Dendritic cell treated with granulocyte-macrophage colony-stimulating factor and Interleukin-4, amounts not matched to agents 40 ng/mL and 50 ng/mL, for 4 days (primary cell): ENCODE data around the gene TTC6.
A peak's percentile ranks its signal among the peaks of the same experiment; 100 is the strongest.

ENCODE experiments used
- H3K27ac Mint-ChIP-seq: one replicate; pipeline ENCODE4 v1.8.0; 2022; ENCODE audit warnings: mild to moderate bottlenecking, mixed read lengths
- H3K27me3 Mint-ChIP-seq: one replicate; pipeline ENCODE4 v1.8.0; 2022; ENCODE audit warnings: mild to moderate bottlenecking, mixed read lengths
- H3K36me3 Mint-ChIP-seq: one replicate; pipeline ENCODE4 v1.8.0; 2022; ENCODE audit warnings: low read depth, mixed read lengths
- H3K4me1 Mint-ChIP-seq: one replicate; pipeline ENCODE4 v1.8.0; 2022; ENCODE audit warnings: low read depth, mixed read lengths
- H3K4me3 Mint-ChIP-seq: one replicate; pipeline ENCODE4 v1.8.0; 2022; ENCODE audit warnings: mild to moderate bottlenecking, moderate library complexity, mixed read lengths
- H3K9me3 Mint-ChIP-seq: one replicate; pipeline ENCODE4 v1.8.0; 2022; ENCODE audit warnings: mixed read lengths
- intact Hi-C: fragments of 100-400 bp; cut with micrococcal nuclease; formaldehyde crosslinking; loops from one replicate; pipeline ENCODE4 v1.15.0; 2022

TTC6 gene

DNA sequence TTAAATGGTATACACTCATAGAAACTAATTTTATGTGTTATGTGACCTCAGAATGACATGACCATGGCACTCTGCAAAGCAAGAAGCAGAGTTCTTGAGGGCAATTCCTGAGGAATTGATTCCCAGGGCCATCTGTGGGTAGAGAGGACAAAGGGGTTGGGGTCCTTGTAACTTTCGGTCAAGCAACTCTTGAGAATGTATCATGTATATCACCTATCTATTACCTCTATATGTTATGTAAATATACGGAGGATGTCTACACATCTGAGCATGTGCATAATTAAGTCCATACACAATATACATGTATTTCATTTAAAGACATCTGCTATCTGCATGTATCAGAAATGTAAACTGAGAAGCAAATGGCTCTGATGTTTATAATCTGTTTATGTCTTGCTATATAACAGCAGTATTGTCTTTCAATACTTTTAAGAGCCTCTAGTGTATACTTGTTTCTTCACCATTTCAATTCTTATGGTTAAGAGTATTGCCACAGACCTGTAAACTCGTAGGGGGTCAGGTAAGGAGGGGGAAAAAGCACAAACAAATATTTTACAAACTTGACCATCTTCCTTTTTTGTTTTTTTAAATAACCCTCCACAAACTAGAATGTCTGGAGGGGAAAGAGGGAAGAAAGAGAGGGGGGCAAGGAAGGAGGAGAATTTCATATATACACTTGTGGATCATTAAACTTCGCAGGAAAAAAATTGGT lies 4.8 kb upstream of the TTC6 start:
- Mint-ChIP-seq H3K27me3 (peaks cover 84% of the 10 kb centered on the region), H3K36me3 (no peaks in the 10 kb centered on the region), H3K27ac (no peak overlapping the region), H3K4me3 (no peak overlapping the region), H3K4me1 (peaks cover 8% of the 10 kb centered on the region), H3K9me3 (no peaks in the 10 kb centered on the region)
- intact Hi-C loops: no loop called here

DNA sequence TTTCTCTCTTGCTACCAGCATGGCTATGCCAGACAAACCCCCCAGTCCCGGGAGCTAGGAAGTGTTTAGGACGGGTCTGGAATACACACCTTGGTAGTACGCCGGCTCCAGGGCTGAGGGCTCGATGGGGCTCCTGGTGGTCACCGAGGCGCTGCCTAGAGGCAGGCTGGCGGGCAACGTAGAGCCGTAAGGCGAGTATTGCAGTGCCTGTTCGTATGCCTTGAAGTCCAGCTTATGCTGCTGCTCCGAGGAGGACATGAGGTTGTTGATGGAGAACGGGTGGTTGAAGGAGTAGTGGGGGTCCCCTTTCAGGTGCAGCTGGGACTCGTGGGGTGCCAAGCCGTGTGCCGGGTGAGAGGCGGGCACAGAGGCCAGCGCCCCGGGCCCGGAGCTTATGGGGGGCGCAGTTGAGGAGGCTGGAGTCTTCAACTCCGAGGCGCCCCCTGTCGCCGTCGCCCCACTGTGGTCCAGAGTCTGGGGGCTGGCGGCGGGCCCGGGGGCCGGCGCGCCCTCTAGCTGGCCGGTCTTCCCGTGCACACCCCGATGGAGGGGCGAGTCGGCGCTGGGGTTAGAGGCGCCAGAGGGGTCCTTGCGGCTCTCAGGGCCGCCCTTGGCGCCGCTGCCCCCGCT lies 4.0 kb upstream of the TTC6 start:
- Mint-ChIP-seq H3K4me1 (peaks cover 16% of the 10 kb centered on the region), H3K9me3 (no peaks in the 10 kb centered on the region), H3K27ac (no peak overlapping the region), H3K27me3 (peaks cover 84% of the 10 kb centered on the region), H3K4me3 (no peak overlapping the region), H3K36me3 (no peaks in the 10 kb centered on the region)
- intact Hi-C loops: no loop called here

GRCh38 chr14:37591941-37592481 lies 3.4 kb upstream of the TTC6 start:
- intact Hi-C loops: no loop called here
- Mint-ChIP-seq H3K27ac (no peak overlapping the region), H3K4me3 (no peak overlapping the region), H3K4me1 (peaks cover 17% of the 10 kb centered on the region), H3K36me3 (no peaks in the 10 kb centered on the region), H3K9me3 (no peaks in the 10 kb centered on the region), H3K27me3 (peaks cover 89% of the 10 kb centered on the region)

GRCh38 chr14:37592482-37593408 lies 2.7 kb upstream of the TTC6 start:
- intact Hi-C loops: no loop called here
- peaks cover 19% of the 10 kb centered on the region for H3K4me1 Mint-ChIP-seq
- H3K9me3 Mint-ChIP-seq: no peaks in the 10 kb centered on the region
- H3K27me3 Mint-ChIP-seq: peaks cover 87% of the 10 kb centered on the region
- H3K36me3 Mint-ChIP-seq: no peaks in the 10 kb centered on the region
- H3K4me3 Mint-ChIP-seq: no peak overlapping the region
- no peak overlapping the region for H3K27ac Mint-ChIP-seq

DNA sequence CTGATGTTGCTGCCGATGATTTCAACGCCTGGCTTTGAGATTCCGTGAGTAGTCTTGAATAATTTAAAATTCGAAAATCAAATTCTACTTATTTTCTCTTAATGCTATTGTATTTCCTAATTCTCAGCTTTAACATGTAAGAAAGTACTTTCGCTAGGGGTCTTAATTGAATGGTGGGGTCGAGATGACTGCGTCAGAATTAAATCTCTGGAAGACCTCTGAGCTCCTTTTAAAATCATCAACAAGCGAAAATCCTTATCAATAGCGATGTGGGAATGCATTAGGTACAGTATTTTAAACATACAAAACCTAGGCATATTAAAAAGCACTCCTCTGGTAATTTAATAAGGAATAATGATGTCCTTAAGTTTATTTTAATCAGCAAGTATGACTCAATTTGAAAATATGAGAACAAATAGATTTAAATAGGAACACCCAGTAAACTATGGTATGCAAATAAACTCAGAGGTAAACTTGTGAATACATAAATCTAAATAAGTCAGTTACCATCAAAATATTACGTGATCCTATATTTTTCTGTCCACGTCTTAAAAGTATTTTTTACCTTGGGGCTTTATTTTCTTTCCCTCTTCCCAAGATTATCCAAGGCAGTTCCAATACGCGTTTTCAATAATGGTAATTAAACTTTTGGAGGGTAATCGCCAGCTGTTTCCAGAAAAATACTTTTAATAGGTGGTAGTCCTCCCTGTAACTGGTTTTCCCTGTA lies 1.8 kb upstream of the TTC6 start:
- intact Hi-C loops: no loop called here
- H3K4me3 Mint-ChIP-seq: no peak overlapping the region
- no peaks in the 10 kb centered on the region for H3K36me3 Mint-ChIP-seq
- H3K27ac Mint-ChIP-seq: no peak overlapping the region
- H3K9me3 Mint-ChIP-seq: no peaks in the 10 kb centered on the region
- peaks cover 87% of the 10 kb centered on the region for H3K27me3 Mint-ChIP-seq
- H3K4me1 Mint-ChIP-seq: peaks cover 24% of the 10 kb centered on the region

- peaks cover 87% of the 10 kb centered on the region for H3K27me3 Mint-ChIP-seq
- intact Hi-C loops: no loop called here
- H3K4me1 Mint-ChIP-seq: peaks cover 24% of the 10 kb centered on the region
- peak overlapping the region; percentile 70 for H3K4me3 Mint-ChIP-seq
- no peaks in the 10 kb centered on the region for H3K9me3 Mint-ChIP-seq
- H3K36me3 Mint-ChIP-seq: no peaks in the 10 kb centered on the region
- no peak overlapping the region for H3K27ac Mint-ChIP-seq
These were observed 1.0 kb upstream of the TTC6 start for GRCh38 chr14:37594238-37594970.

GRCh38 chr14:37595809-37596621 lies 586 bp downstream of the TTC6 start:
- H3K36me3 Mint-ChIP-seq: no peaks in the 10 kb centered on the region
- no peak overlapping the region for H3K27ac Mint-ChIP-seq
- intact Hi-C loops: no loop called here
- no peaks in the 10 kb centered on the region for H3K9me3 Mint-ChIP-seq
- H3K4me3 Mint-ChIP-seq: peak overlapping the region; percentile 72
- H3K4me1 Mint-ChIP-seq: peaks cover 24% of the 10 kb centered on the region
- H3K27me3 Mint-ChIP-seq: peaks cover 92% of the 10 kb centered on the region

DNA sequence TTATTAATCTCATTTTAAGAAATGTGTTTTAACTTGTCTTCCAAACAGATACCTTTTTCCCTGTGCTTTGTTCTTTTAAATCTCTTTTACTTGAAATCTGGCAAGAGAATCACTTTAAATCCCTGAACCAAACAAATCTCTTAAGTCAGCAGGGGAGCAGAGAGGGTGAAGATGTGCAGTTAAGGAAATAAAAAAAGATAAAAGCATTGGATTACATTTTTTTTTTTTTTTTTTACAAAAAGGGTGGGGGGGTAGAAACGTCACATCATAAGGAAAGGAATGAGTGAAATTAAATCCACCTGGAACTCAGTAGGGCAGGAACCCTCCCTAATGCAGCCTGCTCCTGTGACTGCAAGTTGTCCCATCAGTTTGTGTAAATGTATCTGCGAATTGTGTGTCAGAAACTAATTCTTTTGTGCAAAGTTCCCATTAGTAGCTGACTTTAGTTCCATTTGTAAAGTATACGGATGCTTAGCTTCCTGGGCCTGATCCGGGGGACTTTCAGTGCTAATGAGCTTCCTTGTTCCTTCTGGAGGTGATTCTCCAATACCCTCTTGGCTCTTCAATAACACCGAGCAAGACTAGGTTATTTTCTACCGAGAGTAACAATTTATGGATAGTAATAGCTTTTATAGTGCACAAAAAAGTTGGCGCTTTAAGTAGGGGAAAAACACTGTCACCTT lies 1.5 kb downstream of the TTC6 start:
- intact Hi-C loops: no loop called here
- H3K27me3 Mint-ChIP-seq: peaks cover 92% of the 10 kb centered on the region
- no peak overlapping the region for H3K27ac Mint-ChIP-seq
- H3K4me1 Mint-ChIP-seq: peaks cover 24% of the 10 kb centered on the region
- H3K4me3 Mint-ChIP-seq: no peak overlapping the region
- no peaks in the 10 kb centered on the region for H3K9me3 Mint-ChIP-seq
- no peaks in the 10 kb centered on the region for H3K36me3 Mint-ChIP-seq

GRCh38 chr14:37597538-37597913 lies 2.1 kb downstream of the TTC6 start:
- Mint-ChIP-seq H3K4me1 (peaks cover 24% of the 10 kb centered on the region), H3K27ac (no peak overlapping the region), H3K4me3 (no peak overlapping the region), H3K36me3 (no peaks in the 10 kb centered on the region), H3K27me3 (peaks cover 90% of the 10 kb centered on the region), H3K9me3 (no peaks in the 10 kb centered on the region)
- intact Hi-C loops: no loop called here

GRCh38 chr14:37597914-37598746 lies 2.7 kb downstream of the TTC6 start:
- Mint-ChIP-seq H3K4me3 (no peak overlapping the region), H3K36me3 (no peaks in the 10 kb centered on the region), H3K9me3 (no peaks in the 10 kb centered on the region), H3K27me3 (peaks cover 90% of the 10 kb centered on the region), H3K4me1 (peaks cover 24% of the 10 kb centered on the region), H3K27ac (no peak overlapping the region)
- intact Hi-C loops: no loop called here

DNA sequence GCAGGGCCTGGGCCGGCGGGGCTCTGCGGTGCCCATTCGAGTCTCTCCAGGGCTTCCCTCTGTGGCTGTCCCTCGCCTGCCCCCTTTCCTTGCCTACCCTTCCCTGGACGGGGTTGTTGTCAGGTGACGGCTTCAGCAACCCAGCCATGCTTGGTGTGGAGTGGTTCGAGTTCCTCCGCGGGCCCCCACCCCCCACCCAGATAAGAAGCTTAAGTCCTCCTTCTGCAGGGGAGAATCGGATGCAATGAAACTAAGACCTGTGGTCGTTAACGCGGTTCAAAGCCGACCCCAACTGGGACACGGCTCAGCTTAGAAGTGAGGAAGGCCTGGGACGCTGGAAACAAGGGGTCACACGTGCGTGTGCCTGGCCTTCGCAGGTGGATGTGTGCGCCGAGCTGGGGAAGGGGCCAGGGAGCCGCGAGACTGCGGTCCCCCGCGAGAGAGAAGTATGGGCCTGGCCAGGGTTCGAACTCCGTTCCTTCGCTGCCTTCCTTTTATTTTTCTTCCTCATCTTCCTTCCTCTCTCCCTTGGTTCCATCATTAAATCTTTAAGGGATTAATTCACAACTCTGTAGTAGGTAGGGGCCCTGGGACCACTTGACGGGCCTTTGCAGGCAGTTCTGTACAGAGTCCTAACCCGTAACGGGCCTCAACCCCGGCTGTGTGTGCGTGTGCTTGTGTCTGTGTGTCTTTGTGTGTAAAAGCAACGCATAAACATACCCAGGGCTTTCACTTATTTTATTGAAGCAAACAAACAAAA lies 3.5 kb downstream of the TTC6 start:
- H3K4me3 Mint-ChIP-seq: no peak overlapping the region
- H3K36me3 Mint-ChIP-seq: no peaks in the 10 kb centered on the region
- peaks cover 24% of the 10 kb centered on the region for H3K4me1 Mint-ChIP-seq
- H3K27ac Mint-ChIP-seq: no peak overlapping the region
- no peaks in the 10 kb centered on the region for H3K9me3 Mint-ChIP-seq
- intact Hi-C loops: no loop called here
- peaks cover 93% of the 10 kb centered on the region for H3K27me3 Mint-ChIP-seq
